ENCODE measurements around the gene PNCK. TPM values are rescaled to one million over a fixed set of nuclear protein-coding genes. Genes with fewer than 3 reads are reported as not detected.

PNCK gene
- polyA plus RNA-seq, 1 donor = 7.5 TPM

DNA sequence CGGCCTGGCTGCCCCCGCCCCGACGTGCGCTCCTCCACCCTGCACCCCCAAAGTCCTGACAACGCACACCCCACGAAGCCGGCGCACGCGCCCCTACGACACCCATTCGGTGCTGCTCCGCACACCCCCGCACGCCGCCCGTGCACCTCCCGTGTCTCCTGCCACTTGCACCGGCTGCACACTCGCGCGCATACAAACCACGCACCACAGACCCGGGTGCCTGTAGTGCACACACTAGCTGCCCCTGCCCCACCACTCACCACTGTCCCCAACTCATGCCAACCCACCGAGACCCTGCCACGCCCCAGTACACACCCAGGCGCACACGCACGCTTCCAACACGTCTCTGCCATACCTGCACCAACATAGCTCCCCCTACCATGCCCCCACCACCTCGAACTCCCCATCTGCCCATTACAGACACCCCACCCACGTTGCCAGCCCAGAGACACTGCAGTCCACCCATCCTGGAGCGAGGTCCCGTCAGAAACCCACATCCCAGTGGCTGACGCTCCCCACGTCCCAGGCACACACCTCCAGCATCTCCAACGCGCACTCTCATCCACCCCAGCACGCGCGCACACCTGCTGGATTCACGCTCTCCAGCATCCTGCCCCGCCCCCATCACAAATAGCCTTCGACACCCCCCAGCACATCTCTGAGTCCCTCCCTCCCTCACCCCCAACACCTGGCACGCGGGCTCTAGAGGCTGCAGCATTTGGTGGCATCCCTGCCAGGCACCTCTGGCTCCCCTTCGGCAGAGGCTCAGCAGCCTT lies 30.8 kb downstream of the PNCK start:
- DNase-seq = no peak

DNA sequence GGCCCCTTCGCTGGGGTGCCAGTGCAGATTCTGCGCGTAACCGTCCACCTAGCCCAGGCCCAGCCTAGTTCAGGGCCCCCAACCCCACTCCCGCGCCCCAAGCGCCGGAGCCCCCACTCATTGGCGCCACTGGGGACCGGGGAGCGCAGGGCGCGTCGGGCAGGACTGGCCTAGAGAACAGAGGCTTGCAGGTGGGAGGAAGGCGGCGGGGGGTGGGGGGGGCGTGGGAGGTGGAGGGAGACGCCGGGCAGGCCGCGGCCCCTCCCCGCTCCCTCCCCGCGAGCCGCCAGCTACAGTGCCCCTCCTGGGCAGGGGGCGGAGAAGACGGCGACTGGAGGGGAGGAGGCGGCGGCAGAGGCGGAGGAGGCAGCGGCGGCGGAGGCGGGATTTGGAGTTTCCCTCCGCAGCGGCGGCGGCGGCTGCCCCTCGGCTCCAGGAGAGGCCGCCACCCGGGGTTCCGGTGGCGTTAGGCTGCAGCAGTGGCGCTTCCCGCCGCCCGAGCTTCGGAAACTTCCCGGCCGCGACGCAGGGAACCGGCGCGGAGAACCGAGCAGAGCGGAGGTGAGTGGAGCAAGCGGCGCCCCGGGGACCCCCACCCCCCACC lies 31.5 kb downstream of the PNCK start:
- DNase-seq = no peak

GRCh38 chrX:153641627-153642026 lies 32.0 kb downstream of the PNCK start:
- no peak for DNase-seq

DNA sequence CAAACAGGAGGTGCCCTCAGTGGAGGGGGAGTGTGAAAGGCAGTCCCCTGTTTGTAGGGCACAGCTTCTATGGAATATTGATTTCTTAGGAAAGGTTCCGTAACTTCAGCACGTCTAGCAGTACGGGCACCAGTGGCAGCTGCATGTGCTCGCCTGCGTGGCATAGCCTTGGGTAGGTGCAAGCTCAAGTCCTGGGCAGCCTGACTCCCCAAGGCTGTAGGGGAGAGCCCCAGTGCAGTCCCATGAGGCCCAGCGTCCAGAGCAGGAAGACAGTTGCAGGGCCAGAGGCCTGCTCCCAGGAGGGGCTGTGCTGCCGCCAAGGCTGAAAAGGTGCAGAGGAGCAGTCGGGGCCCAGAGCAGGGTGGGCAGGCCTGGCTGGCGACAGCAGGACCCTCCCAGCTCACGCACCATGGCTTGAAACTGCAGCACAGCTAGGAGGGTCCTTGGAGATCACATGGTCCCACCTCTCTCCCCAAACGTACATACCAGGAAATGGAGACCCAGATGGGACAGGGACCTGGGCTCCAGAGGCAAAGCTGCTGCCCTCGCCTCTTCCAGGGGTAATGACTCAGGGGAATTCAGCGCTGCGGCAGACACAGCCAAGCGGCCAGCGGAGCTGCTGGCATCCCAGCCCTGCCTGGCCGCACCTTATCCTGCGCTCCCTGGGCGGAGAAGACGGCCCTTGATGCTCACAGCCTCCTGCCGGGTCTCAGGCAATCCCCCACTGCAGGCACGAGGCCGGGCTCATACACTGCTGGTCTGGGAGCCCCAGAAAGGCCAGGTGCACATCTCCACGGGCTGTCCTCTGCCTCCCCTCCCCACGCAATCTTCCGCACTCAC lies 32.7 kb downstream of the PNCK start:
- DNase-seq = no peak

DNA sequence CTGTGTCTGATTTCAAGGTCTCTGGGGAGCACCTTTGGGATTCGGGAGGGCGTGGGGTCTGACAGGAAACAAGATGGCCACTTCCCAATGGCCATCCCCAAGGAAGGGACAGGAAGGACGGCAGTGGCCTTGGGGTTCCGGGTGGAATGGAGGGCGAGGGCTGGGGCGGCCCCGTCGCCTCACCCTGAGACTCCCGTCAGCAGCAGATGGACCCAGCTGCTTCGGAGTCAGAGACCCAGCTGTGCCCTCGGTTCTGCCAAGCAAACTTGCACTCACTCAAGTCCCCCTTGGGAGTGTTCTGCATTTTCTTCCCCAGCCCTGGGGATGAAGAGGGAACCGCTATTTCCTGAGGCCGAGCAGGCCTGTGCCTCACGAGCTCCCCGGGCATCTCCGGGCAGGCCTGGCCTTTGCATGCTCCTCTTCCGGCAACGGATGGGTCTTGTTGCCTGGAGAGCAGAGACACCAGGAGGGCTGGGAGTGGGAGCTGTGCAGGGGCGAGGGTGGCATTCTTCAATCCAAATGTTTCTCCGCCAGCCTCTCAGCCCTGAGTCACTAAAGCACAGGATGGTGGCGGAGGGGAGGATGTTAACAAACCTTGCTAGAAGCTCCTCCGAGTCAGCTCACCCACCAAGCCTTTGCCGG lies 33.4 kb downstream of the PNCK start:
- DNase-seq = no peak

- DNase-seq = no peak
These were observed 34.2 kb downstream of the PNCK start for GRCh38 chrX:153639177-153640044.

DNA sequence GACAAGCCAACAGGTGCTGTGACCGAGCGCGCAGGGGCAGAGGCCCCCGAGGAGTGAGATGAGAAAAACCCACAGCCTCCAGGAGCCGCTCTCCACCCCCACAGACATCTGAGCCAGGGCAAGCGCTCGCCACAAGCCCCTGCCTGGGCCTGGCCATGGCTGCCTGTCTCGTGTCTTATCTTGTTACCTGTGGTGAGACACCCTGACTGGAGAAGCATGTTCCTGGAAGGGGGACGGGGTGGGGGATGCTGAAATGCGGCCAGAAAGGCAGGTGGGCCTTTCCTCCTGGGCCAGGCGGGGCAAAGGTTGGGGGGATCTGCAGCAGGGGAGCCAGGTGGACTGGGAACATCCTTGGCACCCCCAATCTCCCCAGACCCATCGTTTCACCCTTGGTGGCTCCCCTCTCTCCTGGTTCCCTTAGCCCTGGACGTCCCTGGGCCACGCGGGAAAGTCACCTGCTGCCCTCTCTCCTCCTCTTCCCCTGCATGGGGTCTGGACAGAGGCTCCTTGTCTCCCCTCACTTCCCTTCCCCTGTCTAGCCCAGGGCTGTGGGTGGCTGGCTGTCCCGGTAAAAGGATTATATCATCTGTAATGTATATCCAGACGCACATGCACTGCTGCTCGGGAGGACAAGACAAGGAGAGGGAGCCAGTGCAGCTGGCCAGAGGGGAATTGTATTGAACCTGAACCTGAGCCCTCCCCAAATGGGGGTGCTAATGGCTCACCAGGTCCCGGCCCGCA lies 35.0 kb downstream of the PNCK start:
- no peak for DNase-seq

DNA sequence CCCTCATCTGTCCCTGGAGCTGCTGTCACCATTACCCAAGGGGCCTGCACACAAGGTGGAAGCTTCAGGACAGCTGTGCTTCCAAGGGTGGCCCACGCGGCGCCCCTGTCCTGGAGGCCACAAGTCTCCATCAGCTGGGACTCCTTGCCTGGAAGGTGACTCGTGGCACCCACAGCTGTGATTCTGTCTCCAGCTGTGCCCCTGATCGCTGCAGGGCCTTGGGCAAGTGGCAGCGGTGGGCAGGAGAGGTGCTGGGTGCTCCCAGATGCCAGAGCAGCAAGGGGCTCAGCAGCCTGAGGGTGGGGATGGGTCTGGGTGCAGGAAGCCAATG lies 35.6 kb downstream of the PNCK start:
- DNase-seq = no peak

DNA sequence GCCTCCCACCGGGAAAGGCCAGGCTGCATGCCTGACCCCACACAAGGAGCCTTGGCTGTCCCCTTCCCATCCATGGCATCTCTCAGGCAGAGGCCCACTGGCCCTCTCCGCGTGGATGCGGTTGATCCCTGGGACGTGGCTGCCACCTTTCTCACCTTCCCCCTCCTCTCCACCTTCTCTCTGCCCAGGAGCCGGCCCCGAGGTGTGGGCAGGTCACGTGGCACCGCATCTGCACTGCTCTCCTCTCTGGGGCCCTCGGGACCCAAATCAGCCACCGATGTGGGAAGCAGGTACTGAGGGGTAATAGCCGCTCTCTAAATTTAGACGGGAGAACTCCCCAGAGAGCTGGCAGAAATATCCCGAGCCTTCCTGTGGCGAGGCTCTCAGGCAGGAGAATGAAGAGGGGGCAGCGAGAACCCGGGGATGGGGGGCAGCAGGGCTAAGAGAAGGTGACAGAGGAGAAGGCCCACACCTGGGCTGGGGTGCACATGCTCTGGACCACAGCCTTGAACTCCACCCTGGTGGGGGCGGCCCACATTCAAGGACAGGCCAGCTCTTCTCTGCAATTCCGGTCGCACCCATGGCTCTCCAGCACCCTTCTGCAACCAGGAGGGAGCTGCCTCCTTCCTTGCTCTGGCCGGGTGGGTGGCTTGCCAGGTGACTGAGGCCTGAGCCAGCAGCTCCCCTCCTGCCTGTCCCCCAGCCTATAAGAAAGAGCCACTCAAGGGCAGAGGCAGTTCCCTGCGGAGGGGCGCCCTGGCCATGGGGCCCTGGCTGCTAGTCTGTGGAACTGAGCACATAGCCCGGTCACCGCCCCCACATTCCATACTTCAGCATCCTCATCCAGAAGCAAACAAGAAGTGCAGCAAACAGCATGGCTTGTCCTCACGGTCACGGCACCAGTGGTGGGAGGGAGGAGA lies 36.2 kb downstream of the PNCK start:
- DNase-seq = no peak

DNA sequence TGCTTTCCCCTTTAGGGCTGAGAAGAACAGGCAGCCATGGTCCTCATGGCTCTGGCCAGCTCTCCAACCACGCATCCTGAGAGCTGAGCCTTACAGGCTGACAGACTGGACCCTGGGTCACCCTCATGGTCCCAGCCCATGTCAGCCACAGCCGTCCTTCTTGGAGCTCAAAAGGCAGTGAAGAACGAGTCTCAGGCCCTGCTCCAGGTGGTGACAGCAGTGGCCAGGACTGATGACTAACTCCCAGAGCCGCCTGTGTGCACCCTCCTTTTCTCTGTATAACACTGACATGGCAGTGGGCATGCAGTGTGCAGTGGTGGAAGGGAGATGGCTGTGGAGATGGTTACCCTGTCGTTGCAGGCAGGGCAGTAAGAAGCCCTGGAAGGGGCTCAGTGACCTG lies 36.9 kb downstream of the PNCK start:
- no peak for DNase-seq

- no peak for DNase-seq
These were observed 37.6 kb downstream of the PNCK start for GRCh38 chrX:153635788-153636668.

GRCh38 chrX:153635388-153635787 lies 38.2 kb downstream of the PNCK start:
- no peak for DNase-seq

DNA sequence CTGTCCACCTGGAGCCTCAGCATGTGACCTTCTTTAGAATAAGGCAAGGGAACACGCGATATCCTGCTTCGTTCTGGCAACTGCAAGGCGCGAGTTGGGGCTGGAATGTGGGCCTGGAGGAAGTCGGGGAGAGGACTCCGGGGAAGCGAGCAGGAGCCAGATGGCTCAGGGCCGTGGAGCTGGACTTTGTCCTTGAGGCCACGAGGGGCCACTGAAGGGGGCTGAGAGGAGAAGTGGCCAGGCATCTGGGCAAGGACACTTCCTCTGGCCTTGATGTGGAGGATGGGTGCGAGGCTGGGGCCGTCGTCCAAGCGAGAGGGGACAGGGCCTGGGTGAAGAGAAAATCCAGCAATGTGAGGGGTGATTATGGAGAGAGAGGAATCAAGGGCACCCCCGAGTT lies 38.8 kb downstream of the PNCK start:
- DNase-seq = no peak

DNA sequence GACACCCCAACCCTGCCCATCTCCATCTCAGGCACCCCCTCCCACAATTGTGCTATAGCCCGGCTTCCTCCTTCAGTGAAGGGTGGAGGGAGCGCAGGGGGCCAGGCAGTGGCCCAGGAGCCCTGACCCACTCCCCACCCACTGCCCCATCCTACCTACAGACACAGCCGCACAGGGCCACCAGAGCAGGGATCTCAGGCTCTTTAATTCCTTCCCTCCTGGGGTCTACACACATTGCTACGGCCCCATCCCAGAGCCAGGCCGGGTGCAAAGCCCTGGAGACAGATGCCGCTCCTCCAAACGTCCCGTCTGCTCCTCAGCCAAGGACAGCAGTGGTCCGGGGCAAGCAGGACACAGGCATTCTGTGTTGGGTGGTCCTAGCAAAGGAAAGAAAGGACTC lies 39.4 kb downstream of the PNCK start:
- no peak for DNase-seq

DNA sequence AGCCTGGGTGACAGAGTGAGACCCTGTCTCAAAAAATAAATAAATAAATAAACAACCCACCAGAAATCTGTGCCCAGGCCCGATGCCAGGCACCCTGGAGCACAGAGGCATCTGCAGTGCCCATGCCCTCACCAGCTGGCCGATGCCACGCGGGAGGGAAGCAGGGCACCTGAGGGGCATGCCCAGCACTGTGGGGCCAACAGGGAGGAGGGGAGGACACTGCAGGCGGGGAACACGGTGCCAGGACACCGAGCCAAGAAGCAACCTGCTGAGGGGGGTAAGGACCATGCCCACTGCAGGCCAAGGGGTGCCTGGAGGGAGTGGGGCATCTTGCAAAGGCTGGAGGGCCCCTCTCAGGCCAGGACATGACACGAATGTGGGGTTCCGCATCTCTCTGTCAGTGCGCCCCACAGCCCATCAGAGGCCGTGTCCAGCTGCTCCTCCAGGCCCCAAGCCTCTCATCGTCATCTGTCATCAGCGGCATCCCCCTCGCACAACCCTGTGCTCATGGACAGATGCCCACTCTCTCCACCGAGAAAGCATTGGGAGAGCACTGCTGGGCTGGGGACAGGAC lies 39.9 kb downstream of the PNCK start:
- no peak for DNase-seq

DNA sequence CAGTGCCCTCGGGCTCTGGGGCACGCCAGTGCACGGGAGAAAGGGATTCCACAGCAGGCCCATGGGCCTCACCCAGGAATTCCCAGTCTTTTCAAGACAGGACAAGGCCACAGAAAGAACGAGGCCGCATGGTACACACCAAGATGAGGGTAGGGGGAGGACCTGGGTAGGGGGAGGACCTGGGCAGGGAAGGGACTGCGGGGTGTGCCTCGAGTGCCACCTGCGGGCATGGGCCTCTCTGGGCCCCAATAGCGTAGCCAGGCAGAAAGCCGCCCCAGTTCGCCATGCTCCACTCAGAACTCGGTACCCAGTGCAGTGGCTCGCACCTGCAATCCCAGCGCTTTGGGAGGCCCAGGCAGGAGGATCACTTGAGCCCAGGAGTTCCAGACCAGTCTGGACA lies 40.6 kb downstream of the PNCK start:
- no peak for DNase-seq

- DNase-seq = no peak
These were observed 41.0 kb downstream of the PNCK start for GRCh38 chrX:153632595-153632946.

- no peak for DNase-seq
These were observed 41.6 kb downstream of the PNCK start for GRCh38 chrX:153631907-153632594.

Data from left kidney (tissue), 2 donors.